Neural progenitor cell (in vitro differentiated cells): ENCODE results near the gene XPC.

Source experiments
- CTCF ChIP-seq: fragments of 200-600 bp; sonication (generic); IDR thresholded peaks from 2 replicates; pipeline ENCODE4 v1.5.1; 2017; ENCODE audit warnings: antibody characterized with exemption, mild to moderate bottlenecking
- EZH2 ChIP-seq: fragments of 200-600 bp; sonication (generic); IDR thresholded peaks from 2 replicates; pipeline ENCODE4 v1.6.1; 2017; ENCODE audit warnings: antibody characterized with exemption, mild to moderate bottlenecking, moderate library complexity
- EZH2phosphoT487 ChIP-seq: fragments of 200-600 bp; sonication (generic); IDR thresholded peaks from 2 replicates; pipeline ENCODE4 v1.6.1; 2017; ENCODE audit warnings: antibody characterized with exemption

- TF ChIP-seq CTCF (no peak), EZH2 (no peak), EZH2phosphoT487 (no peak)
Measured at GRCh38 chr3:14208977-14209394, 30.6 kb upstream of the XPC start.
